HG02885 (cell line): ENCODE data around the gene PDE6B.
"Not testable (repeated sequence)": the region's sequence is repeated elsewhere in the genome, so short reads cannot be mapped to it uniquely, and the experiment has no call there.

ENCODE experiments used
- ATAC-seq: cut with Tn5 transposase; IDR thresholded peaks from one replicate; pipeline ENCODE4 v1.9.1; 2021; ENCODE audit warnings: mild to moderate bottlenecking; ENCODE audit not compliant: unreplicated experiment, poor library complexity

PDE6B gene

DNA sequence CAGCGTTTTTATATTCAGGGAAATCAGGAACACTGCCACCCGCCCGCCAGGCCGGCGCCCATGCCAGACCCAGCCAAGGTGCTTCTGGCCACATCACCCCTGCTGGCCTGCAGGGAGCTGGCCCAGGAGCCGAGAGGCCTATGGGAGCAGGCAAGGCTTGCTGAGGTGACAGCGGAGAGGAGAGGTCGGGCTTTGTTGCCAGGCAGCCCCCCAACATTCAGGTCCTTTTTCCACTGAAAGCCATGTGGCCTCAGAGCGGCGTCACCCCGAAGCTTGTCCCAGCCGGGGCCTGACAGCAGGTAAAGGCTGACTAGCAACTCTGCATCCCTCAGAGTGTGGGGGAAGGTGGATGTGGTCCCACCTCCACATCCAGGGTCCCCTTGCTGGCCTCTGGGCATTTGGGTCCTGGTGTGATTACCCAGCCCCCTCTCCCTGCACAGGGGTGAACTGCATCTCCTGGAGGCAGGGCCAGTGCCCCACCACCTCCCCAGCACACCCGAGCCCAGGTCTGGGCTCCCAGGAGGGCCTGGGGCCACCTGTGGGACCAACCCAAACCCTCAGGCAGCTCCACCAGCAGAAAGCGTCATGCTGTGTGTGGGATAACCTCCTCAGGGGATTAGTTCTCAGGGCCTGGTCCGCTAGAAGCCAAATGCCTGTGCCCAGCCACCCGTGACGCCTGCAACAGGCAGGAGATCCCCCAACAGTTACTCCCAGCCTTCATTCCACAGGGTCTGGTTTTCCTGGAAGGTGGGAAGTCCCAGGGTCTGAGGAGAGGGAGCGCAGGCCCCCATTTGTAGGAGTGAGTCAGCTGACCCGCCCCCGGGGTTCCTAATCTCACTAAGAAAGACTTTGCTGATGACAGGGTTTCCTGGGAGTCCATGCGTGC lies at the start of gene PDE6B:
TSS of gene PDE6B (plus strand) at position 869 of the 886 bp plus-strand sequence. CDS start 54 bp downstream, outside the sequence.
- no peak for ATAC-seq

DNA sequence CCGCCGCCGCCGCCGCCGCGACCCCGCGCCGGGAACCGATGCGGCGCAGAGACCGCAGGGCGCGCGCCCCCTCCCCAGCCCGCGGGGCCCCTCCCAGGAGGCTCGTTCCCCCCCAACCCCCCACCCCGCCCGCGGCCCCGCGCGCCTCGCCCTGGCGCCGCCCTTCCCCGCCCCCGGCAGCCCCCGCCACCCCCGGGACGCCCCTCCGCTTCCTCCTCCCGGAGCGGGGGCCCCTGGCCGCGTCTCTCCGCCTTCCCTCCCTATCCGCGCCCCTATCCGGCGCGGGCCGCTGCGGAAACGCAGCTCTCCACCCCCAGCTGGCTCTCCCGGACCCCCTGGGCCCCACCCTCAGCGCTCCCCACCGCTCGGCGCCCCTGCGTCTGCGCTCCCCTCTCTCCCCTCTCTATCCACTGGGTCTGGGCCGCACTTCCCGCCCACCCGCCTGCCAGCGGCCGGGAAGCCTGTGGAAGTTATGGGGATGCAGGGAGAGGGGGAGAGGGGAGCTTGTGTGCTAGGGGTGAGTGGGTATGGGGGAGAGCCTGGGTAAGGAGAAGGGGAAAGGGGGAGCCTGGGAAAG lies 49.0 kb upstream of the PDE6B start, which contains the start of gene TMEM271:
TSS of gene TMEM271 (minus strand) at position 51 of the 577 bp plus-strand sequence. CDS start 233 bp downstream, outside the sequence.
- no peak for ATAC-seq

DNA sequence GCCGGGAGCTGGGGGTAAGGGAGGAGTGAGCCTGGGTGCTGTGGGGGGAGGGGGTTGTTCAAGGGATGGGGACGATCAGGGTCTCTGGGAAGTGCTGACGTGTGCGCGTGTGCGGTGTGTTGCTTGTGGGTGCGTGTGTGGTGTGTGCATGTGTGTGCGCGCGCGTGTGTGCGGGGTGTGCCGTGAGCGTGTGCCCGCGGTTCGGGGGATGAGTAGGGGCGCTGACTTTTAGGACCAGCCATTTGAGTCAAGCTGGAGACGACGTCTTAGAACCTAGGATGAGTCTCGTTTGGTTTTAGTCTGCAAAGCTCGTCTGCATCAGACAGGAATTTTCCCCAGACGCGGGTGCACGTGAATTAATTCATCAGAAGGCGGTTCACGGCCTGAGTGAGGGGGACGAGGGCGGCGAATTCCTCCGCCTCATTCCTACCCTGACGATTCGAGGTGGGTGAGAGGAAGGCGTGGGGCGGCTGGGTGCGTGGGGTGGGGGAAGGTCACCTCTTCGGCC lies 48.3 kb upstream of the PDE6B start:
- no peak for ATAC-seq

DNA sequence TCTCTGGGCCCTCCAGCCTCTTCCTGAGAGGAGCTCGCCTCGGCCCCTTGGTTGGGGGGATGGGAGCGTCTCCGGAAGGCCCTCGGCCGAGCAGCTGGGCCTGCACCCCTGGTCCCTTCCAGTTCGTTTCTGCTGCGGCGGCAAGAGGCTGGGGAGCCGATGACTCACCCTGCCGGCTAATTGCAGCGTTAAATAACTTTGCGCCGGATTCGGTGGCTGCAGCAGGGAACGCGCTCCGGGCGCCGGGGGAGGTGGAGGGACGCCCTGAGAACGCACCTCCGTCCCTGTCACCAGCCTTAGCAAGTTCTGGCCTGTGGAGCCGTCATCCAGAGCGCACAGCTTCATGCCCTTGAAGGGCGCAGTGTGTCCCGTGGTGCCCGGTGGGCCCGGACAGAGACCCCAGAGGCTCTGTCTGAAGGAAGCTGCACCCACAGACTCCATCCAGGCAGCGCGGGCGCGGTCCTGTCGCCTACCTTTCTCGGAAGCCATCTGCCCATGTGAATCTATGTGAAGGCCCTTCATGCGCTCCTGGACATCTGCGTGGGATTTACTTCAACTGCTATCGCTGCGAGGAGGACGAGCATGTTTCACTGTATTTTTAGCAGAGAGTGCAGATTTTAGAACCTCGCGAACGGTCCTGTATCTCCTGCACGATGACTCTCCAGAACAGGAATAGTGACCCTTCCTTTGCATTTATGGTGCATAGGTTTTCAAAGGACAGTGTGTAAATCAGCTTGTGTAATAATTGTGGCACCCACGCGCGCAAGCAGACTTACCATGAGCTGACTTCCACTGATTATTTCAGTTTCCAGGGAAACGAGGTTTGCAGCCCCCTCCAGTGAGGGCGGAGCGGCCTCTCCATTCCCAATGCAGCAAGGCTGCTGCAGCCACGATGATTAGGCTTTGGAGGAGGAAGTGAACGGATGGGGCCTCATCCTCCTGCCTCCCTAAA lies 47.6 kb upstream of the PDE6B start:
- no peak for ATAC-seq

DNA sequence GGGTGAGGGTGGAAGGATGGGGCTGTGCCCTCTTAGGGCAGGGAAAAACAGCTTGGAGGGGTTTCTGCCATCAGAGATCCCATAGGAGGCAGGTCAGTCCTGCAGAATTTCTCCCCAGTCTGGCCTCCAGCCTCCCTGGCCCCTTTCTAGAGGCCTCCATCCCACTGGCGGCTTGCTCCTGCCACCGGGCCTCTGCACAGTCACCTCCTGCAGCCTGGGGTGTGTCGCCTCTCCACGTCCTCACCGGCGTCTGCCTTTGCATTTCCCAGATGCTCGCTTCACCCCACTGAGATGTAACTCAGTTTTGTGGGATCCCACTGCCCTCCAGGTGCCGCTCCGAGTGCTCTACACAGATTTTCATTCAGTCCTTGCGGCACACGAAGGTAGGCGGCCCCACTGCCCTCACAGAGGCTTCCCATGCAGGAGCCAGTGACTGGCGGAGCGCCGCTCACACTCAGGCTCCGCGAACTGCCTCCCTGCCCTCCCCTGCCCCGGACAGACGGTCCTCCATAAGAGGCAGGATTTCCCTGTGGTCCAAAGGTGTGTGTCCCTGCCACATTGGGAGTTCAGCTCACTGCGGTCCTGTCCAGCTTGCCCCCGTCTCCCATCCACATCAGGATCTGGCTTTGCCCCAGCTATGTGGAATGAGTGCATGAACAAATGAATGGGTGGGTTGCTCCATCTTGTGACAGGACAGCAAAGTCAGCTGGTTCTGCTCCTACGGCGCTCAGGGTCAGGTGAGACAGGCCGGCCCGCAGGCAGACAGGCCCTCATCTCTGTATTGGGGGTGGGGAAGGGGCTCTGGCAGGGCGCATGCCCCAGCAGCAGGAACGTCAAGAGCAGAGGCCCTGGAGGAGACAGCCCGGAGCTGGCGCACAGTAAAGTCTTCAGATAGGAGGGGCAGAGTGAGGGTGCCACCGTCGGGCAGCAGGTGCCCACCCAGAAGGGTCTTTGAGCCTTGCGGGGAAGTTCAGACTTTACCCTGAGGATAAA lies 46.6 kb upstream of the PDE6B start:
- ATAC-seq: no peak

DNA sequence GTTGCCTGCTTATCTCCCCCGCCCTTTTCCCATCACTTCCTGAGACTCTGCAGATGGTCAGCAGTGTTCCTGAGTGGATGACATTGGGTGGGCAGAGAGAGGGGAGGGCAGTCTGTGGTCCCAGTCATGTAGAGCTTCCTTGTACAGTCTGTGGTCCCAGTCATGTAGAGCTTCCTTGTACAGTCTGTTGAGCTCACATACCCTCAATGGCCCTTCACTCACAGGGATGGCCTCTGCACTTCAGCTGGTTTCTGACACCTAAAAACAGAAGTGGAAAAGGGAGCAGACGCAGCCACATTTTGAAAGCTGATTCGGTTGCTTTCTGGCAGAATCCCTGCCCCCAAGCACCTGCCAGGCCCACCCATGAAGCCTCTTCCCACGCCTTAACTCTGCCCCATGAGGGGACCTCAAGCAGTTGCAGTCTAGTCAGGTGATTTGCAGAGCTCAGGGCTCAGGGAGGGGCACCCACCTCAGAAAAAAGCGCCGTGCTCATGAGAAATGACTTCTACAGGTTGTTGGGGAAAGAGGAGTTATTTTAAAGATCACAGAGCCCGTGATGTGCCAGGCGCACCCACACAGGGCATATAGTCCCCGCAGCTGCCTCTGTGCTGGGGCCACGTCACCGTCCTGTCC lies 45.7 kb upstream of the PDE6B start:
- ATAC-seq: no peak

DNA sequence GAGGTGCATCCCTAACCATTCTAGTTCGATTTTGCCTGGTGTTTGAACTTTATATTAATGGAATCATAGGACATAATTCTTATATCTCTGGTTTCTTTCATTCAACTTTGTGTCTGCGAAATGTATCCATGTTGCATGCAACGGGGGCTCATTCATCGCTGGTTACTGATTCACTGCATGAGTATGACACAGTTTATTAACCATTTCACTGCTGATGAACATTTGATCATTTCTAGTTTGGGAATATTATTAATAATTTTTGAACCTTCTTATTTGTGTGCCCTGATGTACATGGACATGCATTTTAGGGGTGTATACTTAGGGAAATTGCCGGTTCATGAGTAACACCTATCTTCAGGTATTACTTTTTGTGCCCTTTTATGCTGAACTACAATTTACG lies 44.2 kb upstream of the PDE6B start:
- ATAC-seq: no peak

DNA sequence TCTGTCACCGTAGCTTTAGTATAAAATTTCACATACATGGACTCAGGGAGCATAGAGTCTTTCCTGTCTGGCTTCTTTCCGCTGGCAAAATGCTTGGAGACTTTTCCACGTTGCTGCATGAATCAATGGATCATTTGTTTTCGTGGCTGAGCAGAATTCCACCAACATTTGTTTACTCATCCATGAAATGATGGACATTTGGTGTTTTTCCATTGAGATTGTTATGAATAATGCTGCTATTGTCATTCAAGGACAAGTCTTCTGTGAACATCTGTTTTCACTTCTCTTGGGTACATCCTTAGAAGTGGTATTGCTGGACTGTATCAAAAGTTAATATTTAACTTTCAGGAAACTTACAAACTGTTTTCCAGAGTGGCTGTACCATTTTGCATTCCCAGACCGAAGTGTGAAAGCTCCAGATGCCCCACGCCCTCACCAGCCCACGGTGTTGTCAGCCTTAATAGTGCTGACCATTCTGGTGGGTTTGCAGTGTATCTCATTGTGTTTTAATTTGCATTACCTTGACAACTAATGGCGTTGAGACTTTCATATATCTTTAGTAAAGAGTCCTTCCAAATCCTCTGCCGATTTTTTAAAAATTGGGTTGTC lies 43.5 kb upstream of the PDE6B start:
- no peak for ATAC-seq

DNA sequence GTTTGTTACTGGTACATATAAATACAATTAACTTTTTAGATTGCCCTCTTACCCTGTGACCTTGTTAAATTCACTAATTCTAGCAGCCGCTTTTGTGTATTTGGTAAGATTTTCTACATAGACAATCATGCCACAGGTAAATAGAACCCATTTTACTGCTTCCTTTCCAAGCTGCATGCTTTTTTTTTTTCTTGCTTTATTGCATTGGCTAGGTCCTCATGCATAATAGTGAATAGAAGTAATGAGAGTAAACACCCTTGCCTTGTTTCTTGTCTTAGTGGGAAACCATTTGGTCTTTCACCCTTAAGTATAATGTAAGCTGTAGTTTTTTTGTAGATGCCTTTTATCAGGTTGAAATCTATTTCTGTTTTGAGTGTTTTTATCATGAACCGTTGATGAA lies 41.6 kb upstream of the PDE6B start:
- ATAC-seq: no peak

DNA sequence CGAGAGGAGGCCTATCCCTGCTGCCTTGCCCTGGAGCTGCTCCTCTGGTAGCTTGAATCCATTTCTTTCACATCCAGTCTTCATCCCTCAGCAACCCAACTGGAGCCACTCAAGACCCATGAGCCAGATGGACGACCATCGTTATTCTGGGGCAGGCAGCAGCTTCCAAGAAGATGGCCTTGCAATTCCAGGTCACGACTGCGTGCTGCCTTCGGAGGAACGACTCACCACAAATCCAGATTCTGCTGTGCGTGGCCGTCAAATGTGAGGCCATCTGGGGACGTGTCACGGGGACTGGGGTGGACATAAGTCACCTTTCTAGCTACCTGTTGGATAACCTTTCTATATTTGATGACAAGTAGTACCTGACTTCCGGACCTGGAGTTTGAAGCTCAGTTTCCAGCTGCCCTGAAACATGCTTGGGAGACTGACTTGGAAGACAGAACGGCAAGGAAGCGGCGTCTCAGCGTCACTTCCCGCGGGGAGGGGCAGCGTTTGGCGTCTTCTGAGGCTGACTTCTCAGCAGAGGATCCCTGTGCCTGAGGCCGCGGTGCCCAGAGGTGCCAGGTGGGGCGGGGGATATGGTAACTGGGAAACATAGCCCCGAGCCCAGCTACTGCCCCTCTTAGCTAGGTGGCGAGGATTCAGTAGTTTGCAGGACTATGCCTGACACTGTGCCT lies 37.6 kb upstream of the PDE6B start:
- ATAC-seq: no peak

DNA sequence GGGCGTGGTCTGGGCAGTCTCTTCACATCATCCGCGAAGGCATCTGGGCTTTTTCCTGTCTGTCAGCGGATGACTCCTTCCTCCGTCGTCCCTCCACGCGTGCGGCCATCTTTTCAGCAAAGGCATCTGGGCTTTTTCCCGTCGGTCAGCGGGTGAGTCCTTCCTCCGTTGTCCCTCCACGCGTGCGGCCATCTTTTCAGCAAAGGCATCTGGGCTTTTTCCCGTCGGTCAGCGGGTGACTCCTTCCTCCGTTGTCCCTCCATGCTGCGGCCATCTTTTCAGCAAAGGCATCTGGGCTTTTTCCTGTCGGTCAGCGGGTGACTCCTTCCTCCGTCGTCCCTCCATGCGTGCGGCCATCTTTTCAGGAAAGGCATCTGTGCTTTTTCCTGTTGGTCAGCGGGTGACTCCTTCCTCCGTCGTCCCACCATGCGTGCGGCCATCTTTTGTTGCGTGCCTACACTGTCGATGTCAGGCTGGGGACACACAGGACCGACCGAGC lies 37.0 kb upstream of the PDE6B start:
- no peak for ATAC-seq

DNA sequence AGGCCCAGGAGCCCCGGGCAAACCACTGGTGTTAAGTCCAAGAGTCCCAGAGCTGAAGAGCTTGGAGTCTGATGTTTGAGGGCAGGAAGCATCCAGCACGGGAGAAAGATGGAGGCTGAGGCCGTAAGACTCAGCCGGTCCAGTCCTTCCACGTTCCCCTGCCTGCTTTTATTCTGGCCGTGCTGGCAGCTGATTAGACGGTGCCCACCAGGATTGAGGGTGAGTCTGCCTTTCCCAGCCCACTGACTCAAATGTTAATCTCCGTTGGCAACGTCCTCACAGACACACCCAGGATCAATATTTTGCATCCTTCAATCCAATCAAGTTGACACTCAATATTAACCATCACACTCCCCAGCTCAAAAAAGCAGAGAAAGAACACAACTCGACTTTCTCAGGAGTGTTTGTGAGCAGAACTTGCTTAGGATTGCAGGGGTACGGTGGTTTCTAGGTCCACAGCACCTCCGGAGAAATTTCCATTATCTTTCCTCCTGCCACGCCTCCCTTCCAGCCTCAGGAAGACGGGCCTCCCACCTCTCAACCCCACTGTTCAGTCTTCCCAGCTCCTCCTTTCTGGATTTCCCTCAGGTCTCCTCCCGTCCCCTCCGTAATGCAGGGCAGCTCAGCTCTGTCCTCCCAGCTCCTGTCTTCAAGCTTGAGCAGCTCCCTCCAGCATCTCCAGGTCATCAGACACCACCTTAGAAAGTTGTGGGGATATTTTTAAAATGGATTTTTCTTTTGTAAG lies 36.0 kb upstream of the PDE6B start:
- no peak for ATAC-seq

DNA sequence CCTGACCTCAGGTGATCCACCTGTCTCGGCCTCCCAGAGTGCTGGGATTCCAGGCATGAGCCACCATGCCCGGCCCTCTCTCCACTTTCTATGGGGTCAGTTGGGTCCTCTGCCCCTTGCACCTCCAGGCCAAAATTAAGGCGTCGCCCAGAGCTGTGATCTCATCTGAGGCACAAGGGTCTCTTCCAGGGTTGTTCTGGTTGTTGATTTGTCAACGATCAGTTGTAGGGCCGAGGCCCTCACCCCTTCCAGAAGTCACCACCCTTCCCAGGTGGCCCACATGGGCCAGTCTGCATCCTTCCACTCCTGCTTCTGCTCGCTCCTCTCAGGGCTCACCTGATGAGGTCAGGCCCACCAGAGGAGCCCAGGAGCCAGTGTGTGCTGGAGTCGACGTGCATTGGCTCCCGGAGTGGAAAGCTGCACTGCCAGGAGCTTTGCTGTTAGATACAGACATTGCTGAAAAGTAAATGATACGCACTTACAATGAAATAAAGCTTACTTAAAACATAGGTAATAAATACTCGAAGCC lies 35.0 kb upstream of the PDE6B start:
- ATAC-seq: no peak

DNA sequence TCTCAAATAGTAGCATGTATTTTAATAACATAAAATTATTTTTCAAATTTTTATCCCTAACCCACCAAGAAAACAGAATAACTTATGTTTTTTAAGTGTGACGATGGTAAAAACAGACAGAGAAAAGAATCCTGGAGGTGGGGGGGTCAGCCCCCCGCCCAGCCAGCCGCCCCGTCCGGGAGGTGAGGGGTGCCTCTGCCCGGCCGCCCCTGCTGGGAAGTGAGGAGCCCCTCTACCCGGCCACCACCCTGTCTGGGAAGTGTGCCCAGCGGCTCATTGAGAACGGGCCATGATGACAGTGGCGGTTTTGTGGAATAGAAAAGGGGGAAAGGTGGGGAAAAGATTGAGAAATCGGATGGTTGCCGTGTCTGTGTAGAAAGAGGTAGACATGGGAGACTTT lies 33.2 kb upstream of the PDE6B start:
- not testable (repeated sequence) for ATAC-seq

DNA sequence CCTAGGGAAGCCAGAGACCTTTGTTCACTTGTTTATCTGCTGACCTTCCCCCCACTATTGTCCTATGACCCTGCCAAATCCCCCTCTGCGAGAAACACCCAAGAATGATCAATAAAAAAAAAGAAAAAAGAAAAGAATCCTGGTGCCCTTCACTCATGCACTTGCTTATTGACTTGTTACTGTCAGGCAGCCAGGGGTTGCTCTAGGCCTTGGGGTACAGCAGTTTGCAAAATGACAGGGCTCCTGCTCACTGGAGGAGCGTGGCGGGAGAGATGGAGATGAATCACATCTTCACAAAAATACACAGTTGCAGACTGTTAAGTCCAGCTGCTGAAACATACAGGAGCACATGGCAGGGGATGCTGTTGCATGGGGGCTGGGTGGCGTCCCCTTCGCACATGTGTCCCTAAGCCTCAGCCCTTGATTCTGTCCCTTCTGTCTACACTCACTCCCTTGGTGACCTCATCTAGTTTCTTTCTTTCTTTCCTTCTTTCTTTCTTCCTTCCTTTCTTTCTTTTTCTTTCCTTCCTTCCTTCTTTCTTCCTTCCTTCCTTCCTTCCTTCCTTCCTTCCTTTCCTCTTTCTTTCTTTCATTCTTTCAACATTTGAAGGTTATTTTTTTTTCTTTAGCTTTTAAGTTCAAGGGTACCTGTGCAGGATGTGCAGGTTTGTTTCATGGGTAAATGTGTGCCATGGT lies 32.4 kb upstream of the PDE6B start:
- no peak for ATAC-seq

DNA sequence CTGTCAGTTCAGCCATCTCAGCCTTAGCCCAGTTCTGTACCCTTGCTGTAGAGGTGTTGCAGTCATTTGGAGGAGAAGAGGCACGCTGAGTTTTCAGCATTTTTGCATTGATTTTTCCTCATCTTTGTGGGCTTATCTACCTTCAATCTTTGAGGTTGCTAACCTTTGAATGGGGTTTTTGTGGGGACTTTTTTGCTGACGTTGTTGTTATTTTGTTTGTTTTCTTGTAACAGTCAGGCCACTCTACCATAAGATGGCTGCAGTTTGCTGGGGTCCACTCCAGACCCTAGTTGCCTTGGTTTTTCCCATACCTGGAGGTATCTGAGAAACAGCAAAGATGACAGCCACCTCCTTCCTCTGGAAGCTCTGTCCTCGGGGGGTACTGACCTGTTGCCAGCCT lies 26.4 kb upstream of the PDE6B start:
- ATAC-seq: no peak
